NCI-H1417 (cell line): Measurements from ENCODE around the gene THSD8.
"Not testable (repeated sequence)": the region's sequence is repeated elsewhere in the genome, so short reads cannot be mapped to it uniquely, and the experiment has no call there.

Source experiments
- DNase-seq, 3 experiments: peaks; one replicate each; lab custom pipeline; 2025; lab: John Stamatoyannopoulos, UW

THSD8 gene

GRCh38 chr19:12825254-12826131, 23.6 kb downstream of the THSD8 start:
- peak in 1 of 3 experiments; percentile 18 for DNase-seq

GRCh38 chr19:12828494-12828893, 26.6 kb downstream of the THSD8 start:
- DNase-seq = peak in 2 of 3 experiments; percentile 15 to 39

- DNase-seq = no peak
These were observed 31.5 kb downstream of the THSD8 start for GRCh38 chr19:12833418-12833737.

GRCh38 chr19:12833738-12834565, 32.1 kb downstream of the THSD8 start:
- peak; percentile 27 to 90 (median 88) for DNase-seq

- no peak for DNase-seq
These were observed 32.7 kb downstream of the THSD8 start, which contains the start of gene RTBDN for GRCh38 chr19:12834566-12834943. RTBDN (minus strand) TSS chr19:12834579; CDS start chr19:12829979, 4,600 bp downstream.

GRCh38 chr19:12834976-12835757, 33.3 kb downstream of the THSD8 start:
- DNase-seq = peak in 1 of 3 experiments; percentile 50

GRCh38 chr19:12836529-12836863, 34.6 kb downstream of the THSD8 start:
- DNase-seq = no peak

- no peak for DNase-seq
These were observed 35.4 kb downstream of the THSD8 start for GRCh38 chr19:12837225-12837624.

- peak; percentile 44 to 83 (median 81) for DNase-seq
These were observed 36.5 kb downstream of the THSD8 start, which contains the start of gene MAST1 for GRCh38 chr19:12838182-12838885. MAST1 (plus strand) TSS chr19:12838515; CDS start chr19:12838573, 58 bp downstream.

- peak in 2 of 3 experiments; percentile 46 to 61 for DNase-seq
These were observed 37.3 kb downstream of the THSD8 start for GRCh38 chr19:12838886-12839756.

GRCh38 chr19:12840091-12841079, 38.5 kb downstream of the THSD8 start:
- DNase-seq = peak; percentile 79 to 96 (median 86)

- DNase-seq = peak; percentile 84 to 99 (median 98)
These were observed 39.2 kb downstream of the THSD8 start for GRCh38 chr19:12841094-12841493.

- DNase-seq = no peak
These were observed 40.6 kb downstream of the THSD8 start for GRCh38 chr19:12842511-12842910.

GRCh38 chr19:12843328-12843727, 41.5 kb downstream of the THSD8 start:
- DNase-seq = no peak

- DNase-seq = no peak
These were observed 42.3 kb downstream of the THSD8 start for GRCh38 chr19:12843999-12844732.

- DNase-seq = not testable (repeated sequence)
These were observed 44.7 kb downstream of the THSD8 start for GRCh38 chr19:12846613-12847012.

- peak; percentile 59 to 77 (median 62) for DNase-seq
These were observed 45.6 kb downstream of the THSD8 start for GRCh38 chr19:12847159-12848139.
